Jurkat, Clone E6-1 (cell line): Measurements from ENCODE around the gene PLAAT2.
"Not testable (repeated sequence)": the region's sequence is repeated elsewhere in the genome, so short reads cannot be mapped to it uniquely, and the experiment has no call there.

Experiments used
- DNase-seq: peaks from one replicate; pipeline ENCODE4 v3.0.0-alpha.2; 2011; ENCODE audit warnings: low read depth, low spot score
- H3K4me3 ChIP-seq: 2 replicates; pipeline ENCODE4 v1.5.1; 2011; ENCODE audit warnings: mild to moderate bottlenecking, low read length, control low read depth, moderate library complexity

Gene PLAAT2

GRCh38 chr11:63583357-63583677, 20.1 kb upstream of the PLAAT2 start:
- DNase-seq, result no peak
- no peak overlapping the region for H3K4me3 ChIP-seq

GRCh38 chr11:63581224-63581623, 18.0 kb upstream of the PLAAT2 start:
- DNase-seq, H3K4me3 ChIP-seq: not testable (repeated sequence)

GRCh38 chr11:63578882-63579281, 15.7 kb upstream of the PLAAT2 start:
- not testable (repeated sequence) for H3K4me3 ChIP-seq, DNase-seq

GRCh38 chr11:63574856-63575602, 11.8 kb upstream of the PLAAT2 start:
- peak overlapping the region; percentile 35 for H3K4me3 ChIP-seq
- DNase-seq, result no peak

- DNase-seq, result peak; percentile 69
- H3K4me3 ChIP-seq, result peak overlapping the region; percentile 35
Observed at GRCh38 chr11:63573881-63574855, 11.0 kb upstream of the PLAAT2 start.

GRCh38 chr11:63572026-63572688, 9.0 kb upstream of the PLAAT2 start:
- DNase-seq, result no peak
- H3K4me3 ChIP-seq, result no peak overlapping the region

- no peak for DNase-seq
- H3K4me3 ChIP-seq, result no peak overlapping the region
Observed at GRCh38 chr11:63569570-63569969, 6.4 kb upstream of the PLAAT2 start.

- H3K4me3 ChIP-seq, result no peak overlapping the region
- DNase-seq, result no peak
Observed at GRCh38 chr11:63567044-63567840, 4.1 kb upstream of the PLAAT2 start.

- no peak for DNase-seq
Observed at GRCh38 chr11:63564784-63565350, 1.7 kb upstream of the PLAAT2 start.

GRCh38 chr11:63564056-63564774, 1.0 kb upstream of the PLAAT2 start:
- no peak overlapping the region for H3K4me3 ChIP-seq
- no peak for DNase-seq

More at GRCh38 chr11:63564784-63565350, 1.7 kb upstream of the PLAAT2 start:
- no peak overlapping the region for H3K4me3 ChIP-seq

GRCh38 chr11:63560506-63561180, 2.5 kb downstream of the PLAAT2 start:
- DNase-seq, result peak; percentile 88

GRCh38 chr11:63558459-63559157, 4.6 kb downstream of the PLAAT2 start:
- DNase-seq, result no peak
- H3K4me3 ChIP-seq, result no peak overlapping the region

More at GRCh38 chr11:63560506-63561180, 2.5 kb downstream of the PLAAT2 start:
- H3K4me3 ChIP-seq, result peak overlapping the region; percentile 23

GRCh38 chr11:63557570-63557969, 5.6 kb downstream of the PLAAT2 start:
- H3K4me3 ChIP-seq, result no peak overlapping the region
- no peak for DNase-seq

GRCh38 chr11:63556404-63557013, 6.7 kb downstream of the PLAAT2 start:
- no peak for DNase-seq
- no peak overlapping the region for H3K4me3 ChIP-seq

- H3K4me3 ChIP-seq, result no peak overlapping the region
- DNase-seq, result no peak
Observed at GRCh38 chr11:63554877-63555223, 8.3 kb downstream of the PLAAT2 start.

GRCh38 chr11:63553759-63554158, 9.4 kb downstream of the PLAAT2 start:
- peak overlapping the region; percentile 17; the same call in 1 of the 2 replicates for H3K4me3 ChIP-seq
- DNase-seq, result peak; percentile 88
